Nephron (organoid): Measurements from ENCODE around the gene USP22.

Source experiments
- H3K27ac Mint-ChIP-seq, 3 experiments: 2 replicates each; pipeline ENCODE4 v1.8.0; 2020; ENCODE audit warnings: mixed read lengths in 3 of 3, mild to moderate bottlenecking in 2 of 3, moderate library complexity in 1 of 3
- H3K27me3 Mint-ChIP-seq: 2 replicates; pipeline ENCODE4 v1.8.0; 2021; ENCODE audit warnings: low read depth, mild to moderate bottlenecking, moderate library complexity, mixed read lengths
- H3K36me3 Mint-ChIP-seq: 2 replicates; pipeline ENCODE4 v1.8.0; 2020; ENCODE audit warnings: low read depth, mixed read lengths
- H3K4me1 Mint-ChIP-seq: 2 replicates; pipeline ENCODE4 v1.8.0; 2020; ENCODE audit warnings: mixed read lengths
- H3K4me3 Mint-ChIP-seq, 3 experiments: 2 replicates each; pipeline ENCODE4 v1.8.0; 2020; ENCODE audit warnings: mild to moderate bottlenecking in 3 of 3, mixed read lengths in 3 of 3, moderate library complexity in 2 of 3
- H3K9me3 Mint-ChIP-seq: 2 replicates; pipeline ENCODE4 v1.8.0; 2020; ENCODE audit warnings: mixed read lengths
- TF ChIP-seq, protein P1 (sequence below), 3 experiments: fragments of 200-600 bp; sonication (generic); IDR thresholded peaks; one replicate each; pipeline ENCODE4 v1.5.0; 2021; ENCODE audit warnings: antibody characterized with exemption in 3 of 3; ENCODE audit not compliant: unreplicated experiment in 3 of 3

The USP22 gene

DNA sequence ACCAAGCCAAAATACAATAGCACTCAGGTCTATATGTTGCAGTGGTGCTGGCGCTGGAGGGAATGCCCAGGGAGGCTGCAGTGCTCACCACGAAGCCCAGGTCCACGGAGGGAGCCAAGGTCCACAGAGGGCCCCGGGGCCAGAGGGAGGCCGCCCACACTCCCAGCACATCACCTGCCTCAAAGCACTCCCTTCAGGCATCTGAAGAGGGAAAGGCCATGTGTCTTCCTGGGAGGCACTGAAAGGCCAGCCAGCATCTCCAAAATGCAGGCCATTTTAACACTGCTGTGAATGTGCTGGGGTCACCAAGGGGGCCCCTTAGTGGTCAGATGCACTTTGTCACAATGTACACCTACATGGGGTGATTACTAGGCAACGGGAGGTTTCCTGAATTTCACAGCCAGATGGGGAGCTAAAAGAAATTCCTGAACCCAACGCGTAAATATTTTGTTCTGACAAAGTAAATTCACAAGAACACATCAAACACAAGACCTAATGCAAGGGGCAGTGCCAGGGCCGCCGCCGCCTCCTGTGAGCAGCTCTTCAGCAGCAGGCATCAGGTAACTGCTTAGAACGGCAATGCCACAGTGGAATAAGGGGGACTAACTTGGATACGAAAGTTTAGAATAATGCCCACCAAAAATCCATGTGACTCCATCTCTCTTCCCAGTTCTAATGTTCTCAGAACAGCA, 42.8 kb downstream of the USP22 start:
- no peaks in the 10 kb centered on the region for H3K9me3 Mint-ChIP-seq
- peaks cover 56% of the 10 kb centered on the region for H3K36me3 Mint-ChIP-seq
- TF ChIP-seq, protein P1, sequence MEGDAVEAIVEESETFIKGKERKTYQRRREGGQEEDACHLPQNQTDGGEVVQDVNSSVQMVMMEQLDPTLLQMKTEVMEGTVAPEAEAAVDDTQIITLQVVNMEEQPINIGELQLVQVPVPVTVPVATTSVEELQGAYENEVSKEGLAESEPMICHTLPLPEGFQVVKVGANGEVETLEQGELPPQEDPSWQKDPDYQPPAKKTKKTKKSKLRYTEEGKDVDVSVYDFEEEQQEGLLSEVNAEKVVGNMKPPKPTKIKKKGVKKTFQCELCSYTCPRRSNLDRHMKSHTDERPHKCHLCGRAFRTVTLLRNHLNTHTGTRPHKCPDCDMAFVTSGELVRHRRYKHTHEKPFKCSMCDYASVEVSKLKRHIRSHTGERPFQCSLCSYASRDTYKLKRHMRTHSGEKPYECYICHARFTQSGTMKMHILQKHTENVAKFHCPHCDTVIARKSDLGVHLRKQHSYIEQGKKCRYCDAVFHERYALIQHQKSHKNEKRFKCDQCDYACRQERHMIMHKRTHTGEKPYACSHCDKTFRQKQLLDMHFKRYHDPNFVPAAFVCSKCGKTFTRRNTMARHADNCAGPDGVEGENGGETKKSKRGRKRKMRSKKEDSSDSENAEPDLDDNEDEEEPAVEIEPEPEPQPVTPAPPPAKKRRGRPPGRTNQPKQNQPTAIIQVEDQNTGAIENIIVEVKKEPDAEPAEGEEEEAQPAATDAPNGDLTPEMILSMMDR (IDR thresholded peaks at IDR 0.05; ENCODE audit: unreplicated experiment in 3 of 3) = no peak
- H3K4me1 Mint-ChIP-seq = peaks cover 29% of the 10 kb centered on the region
- peak overlapping the region; percentile 42 to 68 (median 56) for H3K27ac Mint-ChIP-seq
- H3K27me3 Mint-ChIP-seq = no peaks in the 10 kb centered on the region
- no peak overlapping the region for H3K4me3 Mint-ChIP-seq

DNA sequence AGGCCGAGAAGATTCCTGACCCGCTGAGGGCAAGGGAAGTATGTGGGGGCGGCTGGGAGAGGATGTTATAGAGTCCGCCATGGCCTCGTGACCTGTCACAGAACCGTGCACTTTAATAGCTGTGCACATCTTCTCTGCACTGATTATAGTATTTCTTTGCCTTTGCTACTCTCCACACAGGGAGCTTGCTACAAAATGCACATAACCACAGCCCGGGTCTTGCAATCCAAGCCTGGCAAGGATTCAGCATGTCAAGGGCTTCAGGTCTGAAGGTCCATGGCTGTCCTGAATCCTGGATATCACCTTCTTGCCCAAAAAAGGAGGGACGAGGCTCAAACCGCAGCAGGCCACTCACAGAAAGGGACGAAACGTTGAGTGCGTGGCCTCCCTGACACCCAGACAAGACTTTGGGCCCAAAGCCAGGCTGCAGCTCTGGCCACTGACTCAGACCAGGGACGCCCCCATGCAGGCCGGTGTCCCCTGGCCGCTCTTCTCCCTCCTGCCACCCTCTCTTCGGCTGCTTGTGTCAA, 43.7 kb downstream of the USP22 start:
- Mint-ChIP-seq H3K4me3 (no peak overlapping the region), H3K4me1 (peaks cover 29% of the 10 kb centered on the region), H3K27ac (peak overlapping the region; percentile 42 to 68 (median 56)), H3K36me3 (peaks cover 49% of the 10 kb centered on the region), H3K9me3 (no peaks in the 10 kb centered on the region), H3K27me3 (no peaks in the 10 kb centered on the region)
- TF ChIP-seq, protein P1 (IDR thresholded peaks at IDR 0.05; ENCODE audit: unreplicated experiment in 3 of 3) = no peak

DNA sequence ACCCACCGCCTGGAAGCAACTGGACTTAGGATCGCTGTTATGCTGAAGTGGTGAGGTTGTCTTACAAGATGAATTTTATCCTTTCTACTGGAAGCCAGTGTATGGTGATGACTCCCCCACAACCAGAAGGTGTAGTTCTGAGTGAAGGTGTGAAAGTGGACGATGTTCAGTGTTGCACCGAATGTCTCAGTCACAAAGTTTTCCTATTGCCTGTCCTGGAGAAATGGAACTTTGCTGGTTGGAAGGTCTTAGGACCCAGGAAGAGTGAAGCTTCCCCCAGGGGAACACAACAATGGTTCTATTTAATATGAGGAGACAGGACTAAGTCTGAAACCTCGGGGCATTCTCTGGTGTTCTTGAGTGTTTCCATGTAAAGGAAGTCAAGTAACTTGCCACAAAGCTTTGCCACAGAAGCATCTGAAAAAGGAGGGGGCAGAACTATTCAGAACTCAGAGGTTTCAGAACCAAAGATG, 44.2 kb downstream of the USP22 start:
- TF ChIP-seq, protein P1 (IDR thresholded peaks at IDR 0.05; ENCODE audit: unreplicated experiment in 3 of 3) = no peak
- H3K9me3 Mint-ChIP-seq = no peaks in the 10 kb centered on the region
- peak overlapping the region; percentile 42 to 68 (median 56) for H3K27ac Mint-ChIP-seq
- H3K36me3 Mint-ChIP-seq = peaks cover 46% of the 10 kb centered on the region
- H3K4me3 Mint-ChIP-seq = no peak overlapping the region
- no peaks in the 10 kb centered on the region for H3K27me3 Mint-ChIP-seq
- H3K4me1 Mint-ChIP-seq = peaks cover 29% of the 10 kb centered on the region

DNA sequence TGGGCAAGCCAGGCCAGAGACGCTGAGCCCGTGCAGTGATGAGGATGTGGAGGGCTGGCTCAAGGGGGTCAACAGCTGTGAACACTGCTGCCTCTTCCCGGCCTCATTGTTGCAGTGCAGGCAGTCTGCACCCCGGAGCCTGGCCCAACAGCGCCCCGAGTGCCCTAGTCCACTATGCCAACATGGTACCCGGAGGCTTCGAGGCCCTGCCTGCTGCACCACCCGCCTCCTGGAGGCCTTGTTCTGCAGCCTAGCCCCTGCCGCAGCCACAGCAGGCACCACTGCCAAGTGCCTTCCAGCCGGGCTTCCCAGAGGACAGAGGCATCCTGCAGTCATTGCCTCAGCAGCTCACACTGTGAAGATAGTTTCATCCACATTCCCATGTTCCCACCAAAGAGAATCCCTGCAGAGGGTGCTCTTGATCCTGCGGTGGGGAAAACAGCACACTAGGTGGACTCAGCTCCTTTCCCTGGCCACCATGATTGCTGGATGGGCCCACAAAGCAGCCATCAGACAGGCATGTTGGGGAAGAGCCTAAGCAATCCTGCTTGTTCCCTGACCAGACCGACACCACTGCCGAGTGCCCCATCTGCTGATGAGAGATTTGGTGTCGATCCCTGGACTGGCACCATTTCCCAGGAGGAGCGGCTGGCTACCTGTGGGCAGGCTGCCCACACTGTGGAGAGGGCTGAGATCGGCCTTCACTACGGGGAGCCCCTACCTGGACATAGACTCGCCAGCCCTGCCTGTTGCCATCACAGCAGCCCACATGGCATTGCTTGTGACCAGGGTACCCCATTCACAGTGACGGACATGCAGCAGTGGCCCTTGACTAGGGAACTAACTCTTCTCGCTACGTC, 44.9 kb downstream of the USP22 start:
- Mint-ChIP-seq H3K4me3 (no peak overlapping the region), H3K27ac (peak overlapping the region; percentile 42 to 68 (median 56)), H3K4me1 (peaks cover 35% of the 10 kb centered on the region), H3K27me3 (no peaks in the 10 kb centered on the region), H3K36me3 (peaks cover 40% of the 10 kb centered on the region), H3K9me3 (no peaks in the 10 kb centered on the region)
- TF ChIP-seq, protein P1 (IDR thresholded peaks at IDR 0.05; ENCODE audit: unreplicated experiment in 3 of 3) = no peak

DNA sequence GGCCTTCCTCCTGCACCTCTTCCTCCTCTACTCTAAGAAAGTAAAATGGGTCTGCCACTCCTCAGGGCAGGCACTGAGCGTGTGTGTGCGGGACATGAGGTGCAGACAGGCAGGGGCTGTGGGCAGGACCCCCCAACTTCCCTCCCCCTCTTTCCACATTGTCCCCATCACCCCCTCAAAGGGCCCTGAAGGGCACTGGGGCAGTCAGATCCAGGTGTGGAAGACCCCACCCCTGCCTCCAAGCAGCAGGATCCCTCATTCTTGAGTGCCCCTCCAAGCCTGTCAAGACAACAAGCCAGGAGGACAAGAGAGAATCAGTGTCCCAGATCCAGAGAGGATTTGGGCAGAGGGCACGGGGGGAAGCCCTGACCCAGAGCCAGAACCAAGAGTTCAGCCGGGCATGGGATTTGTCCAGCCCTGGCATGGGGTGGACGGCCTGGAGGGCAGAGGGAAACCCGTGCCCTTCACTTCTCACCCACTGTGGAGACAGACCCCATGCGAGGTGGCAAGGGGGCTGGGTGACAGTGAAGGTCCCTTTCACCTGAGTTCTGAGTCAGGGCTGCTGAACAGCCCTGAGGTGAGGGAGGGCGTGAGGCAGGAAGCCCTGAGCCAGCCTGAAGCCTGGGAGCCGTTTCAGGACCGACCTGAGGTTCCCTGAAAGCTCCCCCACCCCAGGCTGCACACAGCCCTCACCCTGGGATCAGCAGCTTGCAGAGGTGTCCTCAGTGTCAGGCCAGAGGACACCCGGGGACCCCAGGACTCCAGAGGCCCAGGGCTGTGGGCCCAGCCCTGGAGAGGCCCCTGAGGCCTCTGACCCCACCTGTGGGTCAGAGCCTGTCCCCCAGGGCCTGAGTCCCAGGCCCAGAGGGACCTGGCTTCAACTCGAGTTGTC, 45.8 kb downstream of the USP22 start:
- H3K27ac Mint-ChIP-seq = no peak overlapping the region
- no peaks in the 10 kb centered on the region for H3K9me3 Mint-ChIP-seq
- peaks cover 32% of the 10 kb centered on the region for H3K36me3 Mint-ChIP-seq
- H3K4me1 Mint-ChIP-seq = peaks cover 33% of the 10 kb centered on the region
- H3K27me3 Mint-ChIP-seq = no peaks in the 10 kb centered on the region
- no peak overlapping the region for H3K4me3 Mint-ChIP-seq
- TF ChIP-seq, protein P1 (IDR thresholded peaks at IDR 0.05; ENCODE audit: unreplicated experiment in 3 of 3) = no peak
